ENCODE results near the gene HBZ. TPM values are rescaled to one million over a fixed set of nuclear protein-coding genes. Genes with fewer than 3 reads are reported as not detected.

HBZ gene
- total RNA-seq, 1 experiment from 2014 or later, result not detected

- no peak overlapping the region for H3K4me3 ChIP-seq (replicated peaks in 1 of 2; ENCODE audit: low read depth in 1 of 2, low read length in 2 of 2)
- no peaks in the 10 kb centered on the region for H4K20me1 ChIP-seq (ENCODE audit: insufficient read depth)
- no peaks in the 10 kb centered on the region for H3K9me2 ChIP-seq (ENCODE audit: insufficient read depth)
- no peak overlapping the region for H2AFZ ChIP-seq (ENCODE audit: low read depth, low read length, poor library complexity, severe bottlenecking)
- no peak overlapping the region for H3K4me2 ChIP-seq (ENCODE audit: low read length)
- ChIA-PET RAD21 (ENCODE audit: low non-redundant PET in 1 of 2, low total read pairs in 2 of 2, uncharacterized antibody in 2 of 2, unreplicated experiment in 2 of 2) (no interaction called here), POLR2A (no interaction called here), CTCF (interaction anchor here (1.2 kb wide), 1 partner anchor 70 kb away, joined by 4 read pairs; no protein-coding TSS in a partner anchor)
- H3K36me3 ChIP-seq (ENCODE audit: control insufficient read depth in 1 of 2, insufficient read depth in 2 of 2, low read length in 2 of 2), result no peaks in the 10 kb centered on the region
- DNase-seq (ENCODE audit: low read depth, low spot score) (no peak), ATAC-seq (no peak)
- no peaks in the 10 kb centered on the region for H3K79me2 ChIP-seq (ENCODE audit: insufficient read depth, low read length)
- intact Hi-C loops (cut with micrococcal nuclease), result no loop called here
- no peaks in the 10 kb centered on the region for H3K27me3 ChIP-seq (ENCODE audit: insufficient read depth, low read length)
- TF ChIP-seq CEBPB (IDR thresholded peaks at IDR 0.05; ENCODE audit: low read depth), result no peak
- TF ChIP-seq EGR1 (IDR thresholded peaks at IDR 0.05; ENCODE audit: low read depth), result no peak
- no peak for TF ChIP-seq POLR2AphosphoS5 (IDR thresholded peaks at IDR 0.05; ENCODE audit: low read depth, low read length)
- TF ChIP-seq ZNF274 (IDR thresholded peaks at IDR 0.05; ENCODE audit: low read depth, low read length), result no peak
- TF ChIP-seq ELF1 (IDR thresholded peaks at IDR 0.05; ENCODE audit: borderline replicate concordance, low read depth), result no peak
- no peak for TF ChIP-seq YY1 (IDR thresholded peaks at IDR 0.05; ENCODE audit: extremely low read depth, insufficient replicate concordance, low read depth, low read length)
- no peak for TF ChIP-seq ZFX (IDR thresholded peaks at IDR 0.05)
- TF ChIP-seq POLR2A (IDR thresholded peaks at IDR 0.05; ENCODE audit: borderline replicate concordance, extremely low read depth, insufficient read depth, insufficient read length), result no peak
- no peak for TF ChIP-seq EZH2phosphoT487 (IDR thresholded peaks at IDR 0.05; ENCODE audit: borderline replicate concordance)
- no peak for TF ChIP-seq FOSL1 (IDR thresholded peaks at IDR 0.05; ENCODE audit: low read depth)
- TF ChIP-seq REST (IDR thresholded peaks at IDR 0.05; ENCODE audit: low read depth), result no peak
- TF ChIP-seq ZBTB33 (IDR thresholded peaks at IDR 0.05; ENCODE audit: extremely low read depth, insufficient replicate concordance, low read length), result no peak
- no peak for TF ChIP-seq CTCF (IDR thresholded peaks at IDR 0.05 in 2 of 3, conservative IDR thresholded peaks at IDR 0.05 in 1 of 3; ENCODE audit: borderline replicate concordance in 1 of 3, insufficient read depth in 1 of 3, low read depth in 2 of 3, low read length in 2 of 3)
- no peak overlapping the region for H3K27ac ChIP-seq (ENCODE audit: low read depth, low read length)
- H3K4me1 ChIP-seq (ENCODE audit: control insufficient read depth in 1 of 2, insufficient read depth in 2 of 2, low read length in 2 of 2), result peaks cover 0 to 5% of the 10 kb centered on the region in 2 experiments; a peak in 1 of 4 replicates
- no TSS peak for BruUV-seq (replicated peaks)
- no peaks in the 10 kb centered on the region for H3K9me3 ChIP-seq (ENCODE audit: control insufficient read depth in 1 of 2, insufficient read depth in 1 of 2, low read depth in 1 of 2, low read length in 2 of 2)
- H3K9ac ChIP-seq (ENCODE audit: low read length), result no peak overlapping the region
Measured at GRCh38 chr16:177394-177822, 25.0 kb downstream of the HBZ start.

Measured in HCT116 (cell line).